ENCODE data around the gene UHMK1.

Gene UHMK1

DNA sequence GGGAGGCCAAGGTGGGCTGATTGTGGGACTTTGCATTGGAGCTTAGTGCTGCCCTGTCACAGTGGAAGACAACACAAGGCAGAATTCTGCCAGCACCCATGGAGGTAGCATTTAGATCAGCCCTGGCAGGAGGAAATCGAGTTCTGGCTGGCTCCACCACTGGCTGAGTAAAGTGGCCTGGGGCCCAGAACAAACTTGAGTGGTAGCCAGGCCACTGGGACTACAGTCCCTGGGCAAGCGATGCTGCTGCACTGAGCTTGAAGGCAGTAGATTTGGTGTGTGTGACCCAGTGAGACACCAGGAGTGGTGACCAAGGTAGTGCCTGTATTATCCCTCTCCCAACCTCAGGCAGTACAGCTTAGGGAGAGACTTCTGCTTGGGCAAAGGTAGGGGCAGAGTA lies 22.5 kb upstream of the UHMK1 start:
- TF ChIP-seq, protein P1, sequence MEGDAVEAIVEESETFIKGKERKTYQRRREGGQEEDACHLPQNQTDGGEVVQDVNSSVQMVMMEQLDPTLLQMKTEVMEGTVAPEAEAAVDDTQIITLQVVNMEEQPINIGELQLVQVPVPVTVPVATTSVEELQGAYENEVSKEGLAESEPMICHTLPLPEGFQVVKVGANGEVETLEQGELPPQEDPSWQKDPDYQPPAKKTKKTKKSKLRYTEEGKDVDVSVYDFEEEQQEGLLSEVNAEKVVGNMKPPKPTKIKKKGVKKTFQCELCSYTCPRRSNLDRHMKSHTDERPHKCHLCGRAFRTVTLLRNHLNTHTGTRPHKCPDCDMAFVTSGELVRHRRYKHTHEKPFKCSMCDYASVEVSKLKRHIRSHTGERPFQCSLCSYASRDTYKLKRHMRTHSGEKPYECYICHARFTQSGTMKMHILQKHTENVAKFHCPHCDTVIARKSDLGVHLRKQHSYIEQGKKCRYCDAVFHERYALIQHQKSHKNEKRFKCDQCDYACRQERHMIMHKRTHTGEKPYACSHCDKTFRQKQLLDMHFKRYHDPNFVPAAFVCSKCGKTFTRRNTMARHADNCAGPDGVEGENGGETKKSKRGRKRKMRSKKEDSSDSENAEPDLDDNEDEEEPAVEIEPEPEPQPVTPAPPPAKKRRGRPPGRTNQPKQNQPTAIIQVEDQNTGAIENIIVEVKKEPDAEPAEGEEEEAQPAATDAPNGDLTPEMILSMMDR (IDR thresholded peaks at IDR 0.05), result no peak

- TF ChIP-seq, protein P1 (IDR thresholded peaks at IDR 0.05), result no peak
These were observed 22.0 kb upstream of the UHMK1 start for GRCh38 chr1:162475539-162476185.

DNA sequence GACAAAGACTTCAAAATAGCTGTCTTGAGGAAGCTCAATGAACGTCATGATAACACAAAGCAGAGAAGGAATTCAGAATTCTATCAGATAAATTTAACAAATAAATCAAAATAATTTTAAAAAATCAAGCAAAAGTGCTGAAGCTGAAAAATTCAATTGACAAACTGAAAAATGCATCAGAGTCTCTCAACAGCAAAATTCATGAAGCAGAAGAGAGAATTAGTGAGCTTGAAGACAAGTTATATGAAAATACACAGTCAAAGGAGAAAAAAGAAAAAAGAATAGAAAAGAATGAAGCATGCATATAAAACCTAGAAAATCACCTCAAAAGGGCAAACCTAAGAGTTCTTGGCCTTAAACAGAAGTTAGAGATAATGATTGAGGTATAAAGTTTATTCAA lies 21.0 kb upstream of the UHMK1 start:
- TF ChIP-seq, protein P1 (IDR thresholded peaks at IDR 0.05), result no peak

DNA sequence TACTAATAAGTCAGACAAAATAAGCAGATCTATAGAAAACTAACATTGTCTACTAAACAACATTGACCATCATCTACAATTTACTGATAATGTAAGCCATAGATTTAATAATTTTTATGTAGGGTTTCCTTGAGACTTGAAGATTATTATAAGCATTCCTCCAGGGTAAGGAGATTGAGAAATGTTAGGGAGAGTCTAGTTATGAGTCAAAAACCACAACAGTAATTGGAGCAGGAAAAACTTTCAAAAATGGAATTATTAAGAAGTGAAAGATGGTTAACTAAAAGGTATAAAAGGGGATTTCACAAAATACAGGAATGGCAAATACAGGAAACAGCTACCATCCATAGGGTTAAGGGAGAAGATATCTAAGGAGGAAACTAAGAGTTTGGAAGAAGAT lies 12.4 kb upstream of the UHMK1 start:
- TF ChIP-seq, protein P1 (IDR thresholded peaks at IDR 0.05), result no peak

- TF ChIP-seq, protein P1 (IDR thresholded peaks at IDR 0.05), result no peak
These were observed 10.4 kb upstream of the UHMK1 start for GRCh38 chr1:162487241-162487640.

DNA sequence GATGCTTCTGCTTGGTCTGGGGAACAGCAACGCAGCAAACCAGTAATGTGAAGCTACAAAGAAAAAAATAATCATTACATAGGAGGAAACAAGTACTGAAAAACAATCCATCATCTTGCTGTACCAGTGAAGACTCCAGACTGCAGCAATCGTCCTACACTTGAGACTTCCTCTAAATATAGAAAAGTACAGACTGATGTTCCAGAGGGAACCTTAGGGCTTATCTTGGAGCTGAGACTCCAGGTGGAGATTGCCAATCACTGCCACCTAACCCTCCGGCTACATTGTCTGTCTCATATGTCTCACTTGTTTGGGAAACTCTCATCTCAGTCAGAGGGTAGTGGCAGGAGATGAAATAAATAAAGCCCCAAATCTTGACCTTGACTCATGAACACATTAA lies 9.4 kb upstream of the UHMK1 start:
- TF ChIP-seq, protein P1 (IDR thresholded peaks at IDR 0.05), result no peak

DNA sequence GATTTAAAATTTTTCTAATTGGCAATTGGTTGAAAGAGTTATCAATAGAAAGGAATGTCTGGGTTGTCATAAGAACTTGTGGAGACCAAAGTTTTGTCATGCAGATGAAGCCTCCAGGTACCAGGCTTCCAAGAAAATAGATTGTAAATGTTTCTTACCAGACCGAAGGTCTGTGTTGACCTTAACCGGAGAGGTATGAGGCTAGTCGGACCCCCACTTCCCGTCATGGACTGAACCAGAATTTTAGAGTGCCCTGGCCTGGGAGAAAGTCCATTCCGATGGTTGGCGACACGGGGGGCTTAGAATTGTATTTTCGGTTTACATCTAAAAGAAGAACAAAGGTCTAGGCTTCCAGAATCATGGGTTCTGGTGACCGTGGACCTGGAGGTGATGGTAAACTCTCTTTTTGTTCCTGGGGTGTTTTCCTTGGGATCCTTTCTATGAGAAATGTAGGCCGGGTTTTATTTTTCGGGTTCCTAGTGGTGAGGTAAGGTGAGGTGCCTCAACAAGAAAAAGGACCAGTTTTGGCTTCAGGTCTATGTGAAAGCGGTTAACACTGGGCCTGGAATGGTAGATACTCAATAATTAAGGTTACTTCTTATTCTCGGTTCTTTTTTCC lies 405 bp upstream of the UHMK1 start:
- TF ChIP-seq, protein P1 (IDR thresholded peaks at IDR 0.05), result no peak

- TF ChIP-seq, protein P1 (IDR thresholded peaks at IDR 0.05), result no peak
These were observed 835 bp downstream of the UHMK1 start for GRCh38 chr1:162498496-162498810.

Data from LNCAP (cell line).